ENCODE measurements around the gene ARID4B.

The ARID4B gene

GRCh38 chr1:235149824-235150223 lies 178.2 kb downstream of the ARID4B start:
- no peaks in the 10 kb centered on the region for H3K9me3 Mint-ChIP-seq
- H3K4me1 Mint-ChIP-seq: no peaks in the 10 kb centered on the region
- no peak overlapping the region for H3K27ac Mint-ChIP-seq
- H3K27me3 Mint-ChIP-seq (ENCODE audit: low read depth): no peaks in the 10 kb centered on the region
- TF ChIP-seq CTCF (IDR thresholded peaks at IDR 0.05; ENCODE audit: unreplicated experiment in 3 of 3): no peak
- H3K36me3 Mint-ChIP-seq (ENCODE audit: low read depth): peaks cover 74% of the 10 kb centered on the region
- H3K4me3 Mint-ChIP-seq: no peak overlapping the region

GRCh38 chr1:235147269-235147668 lies 180.7 kb downstream of the ARID4B start:
- Mint-ChIP-seq H3K36me3 (ENCODE audit: low read depth) (peaks cover 71% of the 10 kb centered on the region), H3K27ac (no peak overlapping the region), H3K4me1 (no peaks in the 10 kb centered on the region), H3K27me3 (ENCODE audit: low read depth) (no peaks in the 10 kb centered on the region), H3K9me3 (no peaks in the 10 kb centered on the region), H3K4me3 (no peak overlapping the region)
- no peak for TF ChIP-seq CTCF (IDR thresholded peaks at IDR 0.05; ENCODE audit: unreplicated experiment in 3 of 3)

DNA sequence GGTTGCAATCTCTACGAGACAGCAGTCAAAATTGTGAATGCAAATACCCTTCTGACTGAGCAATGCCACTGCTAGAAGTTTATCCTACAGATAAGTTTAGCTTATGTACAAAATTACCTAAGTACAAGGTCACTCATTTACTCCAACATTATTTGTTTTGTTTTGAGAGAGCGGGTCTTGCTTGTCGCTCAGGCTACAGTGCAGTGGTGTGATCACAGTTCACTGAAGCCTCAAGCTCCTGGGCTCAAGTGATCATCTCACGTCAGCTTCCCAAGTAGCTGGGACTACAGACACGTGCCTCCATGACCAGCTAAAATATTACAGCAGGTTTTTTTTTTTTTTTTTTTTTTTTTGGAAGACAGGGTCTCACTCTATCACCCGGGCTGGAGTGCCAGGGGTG lies 182.3 kb downstream of the ARID4B start:
- H3K4me1 Mint-ChIP-seq: no peaks in the 10 kb centered on the region
- H3K36me3 Mint-ChIP-seq (ENCODE audit: low read depth): peaks cover 76% of the 10 kb centered on the region
- no peak for TF ChIP-seq CTCF (IDR thresholded peaks at IDR 0.05; ENCODE audit: unreplicated experiment in 3 of 3)
- H3K4me3 Mint-ChIP-seq: no peak overlapping the region
- no peak overlapping the region for H3K27ac Mint-ChIP-seq
- H3K27me3 Mint-ChIP-seq (ENCODE audit: low read depth): no peaks in the 10 kb centered on the region
- H3K9me3 Mint-ChIP-seq: no peaks in the 10 kb centered on the region

GRCh38 chr1:235142991-235143390 lies 185.0 kb downstream of the ARID4B start:
- Mint-ChIP-seq H3K27me3 (ENCODE audit: low read depth) (no peaks in the 10 kb centered on the region), H3K36me3 (ENCODE audit: low read depth) (peaks cover 75% of the 10 kb centered on the region), H3K27ac (no peak overlapping the region), H3K4me1 (peaks cover 17% of the 10 kb centered on the region), H3K9me3 (no peaks in the 10 kb centered on the region), H3K4me3 (no peak overlapping the region)
- no peak for TF ChIP-seq CTCF (IDR thresholded peaks at IDR 0.05; ENCODE audit: unreplicated experiment in 3 of 3)

DNA sequence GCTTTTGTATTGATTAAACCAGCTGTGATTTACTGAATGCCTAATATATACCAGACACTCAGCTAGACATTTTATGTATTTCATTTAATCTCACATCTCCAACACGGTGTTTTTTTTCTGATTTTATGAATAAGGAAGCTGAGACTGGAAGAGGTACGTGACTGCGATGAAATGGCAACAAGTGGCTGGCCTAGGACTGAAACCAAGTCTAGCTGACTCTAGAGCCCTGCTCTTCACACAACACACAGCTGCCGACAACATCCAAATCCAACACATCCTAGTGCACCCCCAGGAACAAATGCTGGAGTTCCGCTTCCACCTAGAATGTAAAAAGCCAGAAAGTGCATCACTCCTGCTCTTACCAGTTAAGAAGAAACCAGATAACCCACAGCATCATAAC lies 188.7 kb downstream of the ARID4B start:
- Mint-ChIP-seq H3K4me3 (no peak overlapping the region), H3K27ac (peak overlapping the region; percentile 20 to 84 (median 77)), H3K27me3 (ENCODE audit: low read depth) (no peaks in the 10 kb centered on the region), H3K9me3 (no peaks in the 10 kb centered on the region), H3K36me3 (ENCODE audit: low read depth) (peaks cover 82% of the 10 kb centered on the region), H3K4me1 (peaks cover 26% of the 10 kb centered on the region)
- TF ChIP-seq CTCF (IDR thresholded peaks at IDR 0.05; ENCODE audit: unreplicated experiment in 3 of 3): no peak

DNA sequence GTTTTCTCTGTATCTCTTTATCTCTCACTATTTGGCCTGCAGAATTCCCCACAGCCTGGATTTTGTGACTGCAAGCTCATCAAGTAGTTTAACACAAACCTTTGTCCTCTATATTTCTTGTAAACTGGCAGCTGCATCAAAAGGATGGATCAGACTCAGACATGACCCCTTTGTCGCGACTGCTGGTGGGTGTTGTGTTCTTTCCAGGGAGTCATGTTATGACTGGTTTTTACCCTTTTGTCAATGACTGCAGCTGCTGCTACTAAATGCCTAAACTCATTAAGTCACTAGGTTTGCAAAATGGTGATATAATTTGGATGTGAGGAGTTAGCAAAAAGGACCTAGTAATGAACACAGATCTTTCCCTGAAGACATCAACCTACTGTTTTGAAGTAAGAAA lies 189.2 kb downstream of the ARID4B start:
- H3K4me1 Mint-ChIP-seq: peaks cover 26% of the 10 kb centered on the region
- peak overlapping the region; percentile 59 to 84 (median 77) for H3K27ac Mint-ChIP-seq
- TF ChIP-seq CTCF (IDR thresholded peaks at IDR 0.05; ENCODE audit: unreplicated experiment in 3 of 3): no peak
- no peaks in the 10 kb centered on the region for H3K27me3 Mint-ChIP-seq (ENCODE audit: low read depth)
- no peaks in the 10 kb centered on the region for H3K9me3 Mint-ChIP-seq
- no peak overlapping the region for H3K4me3 Mint-ChIP-seq
- peaks cover 81% of the 10 kb centered on the region for H3K36me3 Mint-ChIP-seq (ENCODE audit: low read depth)

All from nephron (organoid).